ENCODE data around the gene RPL27.

- TF ChIP-seq CTCF (IDR thresholded peaks at IDR 0.05): no peak
- no peak for TF ChIP-seq POLR2A (IDR thresholded peaks at IDR 0.05)
Measured at GRCh38 chr17:42953669-42954068, 44.5 kb upstream of the RPL27 start.
